ENCODE data around the gene SLC13A3.
A peak's percentile ranks its signal among the peaks of the same experiment; 100 is the strongest.

The SLC13A3 gene

DNA sequence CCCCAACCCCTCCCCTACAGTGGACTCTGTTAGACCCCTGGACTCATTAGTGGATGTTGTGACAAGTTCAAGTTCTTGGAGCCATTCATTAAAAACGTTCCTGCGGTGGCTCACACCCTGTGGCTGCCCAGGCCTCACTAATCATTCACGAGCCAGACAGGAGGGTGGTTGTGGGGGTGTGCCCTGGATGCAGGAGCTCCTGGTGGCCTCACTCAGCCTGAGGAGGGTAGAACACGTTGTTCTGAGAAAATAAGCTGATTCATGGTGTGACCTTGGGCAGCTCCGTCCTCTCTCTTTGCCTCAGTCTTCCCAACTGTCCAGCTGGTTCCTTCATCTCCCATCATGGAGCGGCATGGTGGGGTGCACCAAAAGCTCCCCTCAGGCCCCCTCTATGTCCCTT lies 16.7 kb downstream of the SLC13A3 start:
- H3K4me3 ChIP-seq (ENCODE audit: low read depth, low read length) = no peak overlapping the region
- no peak for DNase-seq (ENCODE audit: low read depth)
- TF ChIP-seq POLR2A (IDR thresholded peaks at IDR 0.05; ENCODE audit: extremely low read depth, insufficient read length) (no peak), MYC (IDR thresholded peaks at IDR 0.05; ENCODE audit: low read depth, low read length) (no peak)
- TF ChIP-seq, protein P1, sequence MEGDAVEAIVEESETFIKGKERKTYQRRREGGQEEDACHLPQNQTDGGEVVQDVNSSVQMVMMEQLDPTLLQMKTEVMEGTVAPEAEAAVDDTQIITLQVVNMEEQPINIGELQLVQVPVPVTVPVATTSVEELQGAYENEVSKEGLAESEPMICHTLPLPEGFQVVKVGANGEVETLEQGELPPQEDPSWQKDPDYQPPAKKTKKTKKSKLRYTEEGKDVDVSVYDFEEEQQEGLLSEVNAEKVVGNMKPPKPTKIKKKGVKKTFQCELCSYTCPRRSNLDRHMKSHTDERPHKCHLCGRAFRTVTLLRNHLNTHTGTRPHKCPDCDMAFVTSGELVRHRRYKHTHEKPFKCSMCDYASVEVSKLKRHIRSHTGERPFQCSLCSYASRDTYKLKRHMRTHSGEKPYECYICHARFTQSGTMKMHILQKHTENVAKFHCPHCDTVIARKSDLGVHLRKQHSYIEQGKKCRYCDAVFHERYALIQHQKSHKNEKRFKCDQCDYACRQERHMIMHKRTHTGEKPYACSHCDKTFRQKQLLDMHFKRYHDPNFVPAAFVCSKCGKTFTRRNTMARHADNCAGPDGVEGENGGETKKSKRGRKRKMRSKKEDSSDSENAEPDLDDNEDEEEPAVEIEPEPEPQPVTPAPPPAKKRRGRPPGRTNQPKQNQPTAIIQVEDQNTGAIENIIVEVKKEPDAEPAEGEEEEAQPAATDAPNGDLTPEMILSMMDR (IDR thresholded peaks at IDR 0.05; ENCODE audit: low read depth, low read length) = no peak
- TF ChIP-seq, protein P2, sequence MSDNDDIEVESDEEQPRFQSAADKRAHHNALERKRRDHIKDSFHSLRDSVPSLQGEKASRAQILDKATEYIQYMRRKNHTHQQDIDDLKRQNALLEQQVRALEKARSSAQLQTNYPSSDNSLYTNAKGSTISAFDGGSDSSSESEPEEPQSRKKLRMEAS (IDR thresholded peaks at IDR 0.05; ENCODE audit: low read depth, low read length) = no peak

DNA sequence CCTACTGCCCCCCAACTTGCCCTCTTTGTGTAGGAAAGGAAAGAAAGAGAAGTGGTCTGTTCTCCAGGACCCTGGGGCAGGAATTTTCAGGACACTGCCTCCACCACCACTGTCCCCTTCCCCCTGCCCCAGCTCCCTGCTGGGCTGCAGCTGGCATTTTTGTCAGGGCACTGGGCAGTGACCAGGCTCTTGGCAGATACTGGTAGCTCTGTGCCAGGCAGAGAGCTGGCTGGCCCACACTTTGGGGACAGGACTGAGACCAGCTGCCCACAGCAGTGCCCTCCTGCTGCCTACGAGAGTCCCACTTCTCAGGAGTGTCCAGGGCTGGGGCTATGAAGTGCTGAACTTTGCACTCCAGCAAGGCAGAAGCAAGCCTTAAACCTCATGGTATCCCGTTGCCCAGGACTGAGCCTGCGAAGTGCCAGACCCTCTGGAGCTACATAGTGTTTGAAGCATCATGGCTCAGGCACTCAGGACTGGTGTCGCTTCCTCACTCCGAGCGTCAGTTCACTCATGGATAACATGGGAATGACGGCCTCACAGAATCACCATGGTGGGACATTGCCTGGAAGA lies 19.3 kb downstream of the SLC13A3 start:
- H3K4me3 ChIP-seq (ENCODE audit: low read depth, low read length) = no peak overlapping the region
- DNase-seq (ENCODE audit: low read depth) = no peak
- no peak for TF ChIP-seq MYC (IDR thresholded peaks at IDR 0.05; ENCODE audit: low read depth, low read length)
- TF ChIP-seq, protein P1 (IDR thresholded peaks at IDR 0.05; ENCODE audit: low read depth, low read length) = no peak
- TF ChIP-seq, protein P2 (IDR thresholded peaks at IDR 0.05; ENCODE audit: low read depth, low read length) = no peak
- no peak for TF ChIP-seq POLR2A (IDR thresholded peaks at IDR 0.05; ENCODE audit: extremely low read depth, insufficient read length)

DNA sequence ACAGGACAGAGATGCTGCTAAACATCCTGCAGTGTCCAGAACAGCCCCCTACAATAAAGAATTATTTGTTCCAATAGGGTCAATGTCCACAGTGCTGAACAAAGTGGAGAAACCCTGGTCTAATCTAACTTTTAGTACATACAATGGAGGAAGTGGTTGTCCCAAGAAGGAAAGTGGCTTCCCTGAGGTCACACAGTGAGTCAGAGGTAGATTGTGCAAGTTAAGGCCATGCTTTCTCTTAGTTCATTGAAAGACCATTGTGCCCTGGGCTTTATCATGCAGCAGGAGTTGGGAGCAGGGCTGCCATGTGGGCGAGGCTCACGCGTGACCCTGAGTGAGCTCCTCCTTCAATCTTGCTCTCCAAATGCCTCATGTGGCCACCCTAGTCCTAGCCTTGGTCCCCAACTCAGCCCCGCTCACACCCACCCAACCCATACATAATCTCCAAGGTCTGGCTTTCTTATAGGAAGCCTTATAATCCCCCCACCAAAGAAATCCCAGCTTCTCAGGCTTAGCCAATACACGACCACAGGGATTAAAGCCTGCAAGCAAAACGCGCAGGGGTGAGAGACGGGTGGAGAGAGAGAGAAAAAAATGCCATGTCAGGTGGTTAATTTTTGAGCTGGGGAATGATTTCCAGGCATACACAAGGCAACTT lies 19.9 kb downstream of the SLC13A3 start:
- TF ChIP-seq, protein P1 (IDR thresholded peaks at IDR 0.05; ENCODE audit: low read depth, low read length) = no peak
- TF ChIP-seq, protein P2 (IDR thresholded peaks at IDR 0.05; ENCODE audit: low read depth, low read length) = peak; percentile 97
- TF ChIP-seq POLR2A (IDR thresholded peaks at IDR 0.05; ENCODE audit: extremely low read depth, insufficient read length) (peak; percentile 22), MYC (IDR thresholded peaks at IDR 0.05; ENCODE audit: low read depth, low read length) (peak; percentile 100)
- H3K4me3 ChIP-seq (ENCODE audit: low read depth, low read length) = no peak overlapping the region
- DNase-seq (ENCODE audit: low read depth) = peak; percentile 97

DNA sequence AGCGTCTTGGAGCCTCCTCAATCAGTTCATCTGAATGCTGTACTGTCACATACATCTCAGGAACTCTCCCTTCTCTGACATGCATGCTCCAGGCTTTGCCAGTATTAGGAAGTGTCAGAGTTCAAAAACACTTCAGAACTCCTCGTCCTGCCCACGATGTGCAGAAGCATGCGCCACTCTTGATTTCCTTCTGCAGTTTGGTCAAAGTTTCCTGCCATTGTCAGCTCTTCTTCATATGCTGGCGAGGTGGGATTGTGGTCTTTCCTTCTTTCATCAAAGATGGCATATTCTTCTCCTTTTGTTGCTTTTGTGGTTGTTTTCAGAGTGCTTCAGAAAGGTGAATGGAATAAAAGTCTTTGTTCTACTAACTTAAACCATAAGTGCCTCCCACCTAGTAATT lies 21.0 kb downstream of the SLC13A3 start:
- no peak for DNase-seq (ENCODE audit: low read depth)
- TF ChIP-seq, protein P1 (IDR thresholded peaks at IDR 0.05; ENCODE audit: low read depth, low read length) = no peak
- TF ChIP-seq, protein P2 (IDR thresholded peaks at IDR 0.05; ENCODE audit: low read depth, low read length) = no peak
- TF ChIP-seq MYC (IDR thresholded peaks at IDR 0.05; ENCODE audit: low read depth, low read length) (no peak), POLR2A (IDR thresholded peaks at IDR 0.05; ENCODE audit: extremely low read depth, insufficient read length) (no peak)
- H3K4me3 ChIP-seq (ENCODE audit: low read depth, low read length) = no peak overlapping the region

DNA sequence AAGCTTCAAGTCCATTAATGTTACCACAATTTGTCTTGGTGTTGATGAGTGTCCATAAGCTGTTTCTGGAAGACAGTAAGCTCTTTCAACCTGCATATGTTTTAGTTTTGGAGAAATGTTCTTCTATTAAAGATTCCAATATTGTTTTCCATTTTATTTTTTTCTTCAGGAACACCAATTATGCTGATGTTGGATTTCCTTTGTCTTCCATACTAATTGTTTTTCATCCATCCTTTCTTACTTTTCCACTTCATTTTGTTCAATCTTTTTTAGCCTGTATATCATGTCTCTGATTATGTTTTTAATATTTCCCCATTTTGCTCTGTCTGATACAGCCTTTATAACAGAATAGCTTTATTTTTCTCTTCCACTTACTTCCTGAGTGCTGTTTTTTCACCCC lies 21.9 kb downstream of the SLC13A3 start:
- no peak for DNase-seq (ENCODE audit: low read depth)
- TF ChIP-seq POLR2A (IDR thresholded peaks at IDR 0.05; ENCODE audit: extremely low read depth, insufficient read length) = no peak
- no peak for TF ChIP-seq MYC (IDR thresholded peaks at IDR 0.05; ENCODE audit: low read depth, low read length)
- TF ChIP-seq, protein P2 (IDR thresholded peaks at IDR 0.05; ENCODE audit: low read depth, low read length) = no peak
- TF ChIP-seq, protein P1 (IDR thresholded peaks at IDR 0.05; ENCODE audit: low read depth, low read length) = no peak
- no peak overlapping the region for H3K4me3 ChIP-seq (ENCODE audit: low read depth, low read length)

All from NB4 (cell line).